H9 (cell line): ENCODE data around the gene ALAS1. TPM values are rescaled to one million over a fixed set of nuclear protein-coding genes. Genes with fewer than 3 reads are reported as not detected.

Experiments
- DNase-seq: peaks from one replicate; pipeline ENCODE4 v3.0.0-alpha.2; 2017
- H2AFZ ChIP-seq: one replicate; pipeline ENCODE4 v1.6.1; 2013; ENCODE audit warnings: mild to moderate bottlenecking, low read length, control low read depth, moderate library complexity
- H2AK5ac ChIP-seq: 2 replicates; pipeline ENCODE4 v1.6.1; 2013; ENCODE audit warnings: low read length, control low read depth, mixed read lengths; ENCODE audit not compliant: insufficient read length
- H2BK120ac ChIP-seq: one replicate; pipeline ENCODE4 v1.6.1; 2013; ENCODE audit warnings: low read depth, mild to moderate bottlenecking, low read length, control low read depth, inconsistent platforms; ENCODE audit not compliant: poor library complexity, severe bottlenecking
- H2BK12ac ChIP-seq: 2 replicates; pipeline ENCODE4 v1.6.1; 2013; ENCODE audit warnings: low read length, control low read depth, mixed read lengths, low read depth; ENCODE audit not compliant: insufficient read length
- H2BK15ac ChIP-seq: 2 replicates; pipeline ENCODE4 v1.6.1; 2013; ENCODE audit warnings: low read depth, low read length, control low read depth
- H2BK20ac ChIP-seq: one replicate; pipeline ENCODE4 v1.6.1; 2013; ENCODE audit warnings: low read depth, mild to moderate bottlenecking, low read length, control low read depth, inconsistent platforms; ENCODE audit not compliant: poor library complexity, severe bottlenecking
- H2BK5ac ChIP-seq: 2 replicates; pipeline ENCODE4 v1.6.1; 2013; ENCODE audit warnings: low read length, control low read depth, mixed read lengths; ENCODE audit not compliant: insufficient read length
- H3K14ac ChIP-seq: 2 replicates; pipeline ENCODE4 v1.6.1; 2013; ENCODE audit warnings: low read length, control low read depth; ENCODE audit not compliant: insufficient read depth
- H3K18ac ChIP-seq: 2 replicates; pipeline ENCODE4 v1.6.1; 2013; ENCODE audit warnings: low read depth, mild to moderate bottlenecking, mixed read lengths, low read length, control low read depth; ENCODE audit not compliant: insufficient read length
- H3K23ac ChIP-seq: 2 replicates; pipeline ENCODE4 v1.6.1; 2013; ENCODE audit warnings: low read length, control low read depth, mixed read lengths, low read depth; ENCODE audit not compliant: insufficient read length
- H3K23me2 ChIP-seq: 2 replicates; pipeline ENCODE4 v1.6.1; 2013; ENCODE audit warnings: low read depth, mild to moderate bottlenecking, mixed read lengths, low read length, control low read depth; ENCODE audit not compliant: insufficient read length, poor library complexity, severe bottlenecking
- H3K27ac ChIP-seq: 2 replicates; pipeline ENCODE4 v1.5.1; 2013; ENCODE audit warnings: low read length, control low read depth, mixed read lengths, low read depth; ENCODE audit not compliant: insufficient read length
- H3K27me3 ChIP-seq: 2 replicates; pipeline ENCODE4 v1.6.1; 2013; ENCODE audit warnings: low read length, control low read depth, inconsistent platforms; ENCODE audit not compliant: insufficient read depth
- H3K4ac ChIP-seq: 2 replicates; pipeline ENCODE4 v1.6.1; 2013; ENCODE audit warnings: low read depth, mild to moderate bottlenecking, control low read depth, inconsistent platforms, low read length, moderate library complexity
- H3K4me1 ChIP-seq: 2 replicates; pipeline ENCODE4 v1.6.1; 2013; ENCODE audit warnings: low read length, control low read depth, inconsistent platforms; ENCODE audit not compliant: insufficient read depth
- H3K4me2 ChIP-seq: 2 replicates; pipeline ENCODE4 v1.6.1; 2013; ENCODE audit warnings: low read length, control low read depth, mixed read lengths; ENCODE audit not compliant: insufficient read length, insufficient read depth
- H3K56ac ChIP-seq: 2 replicates; pipeline ENCODE4 v1.6.1; 2013; ENCODE audit warnings: low read depth, mild to moderate bottlenecking, mixed read lengths, low read length, control low read depth; ENCODE audit not compliant: insufficient read length
- H3K79me1 ChIP-seq: 2 replicates; pipeline ENCODE4 v1.6.1; 2013; ENCODE audit warnings: low read depth, mild to moderate bottlenecking, moderate library complexity, low read length, control low read depth, inconsistent platforms; ENCODE audit not compliant: insufficient read depth, poor library complexity, severe bottlenecking
- H3K79me2 ChIP-seq: 2 replicates; pipeline ENCODE4 v1.6.1; 2013; ENCODE audit warnings: low read length, control low read depth, inconsistent platforms; ENCODE audit not compliant: insufficient read depth
- H3K9ac ChIP-seq: 2 replicates; pipeline ENCODE4 v1.6.1; 2013; ENCODE audit warnings: low read length, control low read depth, mixed read lengths; ENCODE audit not compliant: insufficient read length; ENCODE audit errors: extremely low read depth
- H3K9me3 ChIP-seq: one replicate; pipeline ENCODE4 v1.6.1; 2013; ENCODE audit warnings: low read depth, low read length, inconsistent platforms; ENCODE audit not compliant: control insufficient read depth
- H3T11ph ChIP-seq: one replicate; pipeline ENCODE4 v1.6.1; 2013; ENCODE audit warnings: mild to moderate bottlenecking, low read length, control low read depth, inconsistent platforms
- H4K20me1 ChIP-seq: one replicate; pipeline ENCODE4 v1.6.1; 2013; ENCODE audit not compliant: control insufficient read depth, insufficient read length, insufficient read depth
- H4K5ac ChIP-seq: 2 replicates; pipeline ENCODE4 v1.6.1; 2013; ENCODE audit warnings: low read depth, mild to moderate bottlenecking, mixed read lengths, low read length, control low read depth; ENCODE audit not compliant: insufficient read length
- H4K8ac ChIP-seq: replicated peaks from 2 replicates; pipeline ENCODE4 v1.6.1; 2013; ENCODE audit warnings: low read length, control low read depth, mixed read lengths, low read depth; ENCODE audit not compliant: insufficient read length
- H4K91ac ChIP-seq: 2 replicates; pipeline ENCODE4 v1.6.1; 2013; ENCODE audit warnings: low read depth, mild to moderate bottlenecking, moderate library complexity, mixed read lengths, low read length, control low read depth; ENCODE audit not compliant: insufficient read length
- H3K27ac Mint-ChIP-seq, 3 experiments: 2 replicates in 2 of 3; 3 replicates in 1 of 3; pipeline ENCODE4 v1.8.0; 2020 to 2021; ENCODE audit warnings: mixed read lengths in 3 of 3, mild to moderate bottlenecking in 1 of 3, moderate library complexity in 1 of 3
- H3K27me3 Mint-ChIP-seq: 2 replicates; pipeline ENCODE4 v1.8.0; 2021; ENCODE audit warnings: low read depth, mild to moderate bottlenecking, moderate library complexity, mixed read lengths
- H3K36me3 Mint-ChIP-seq, 3 experiments: 2 replicates in 2 of 3; 3 replicates in 1 of 3; pipeline ENCODE4 v1.8.0; 2020 to 2021; ENCODE audit warnings: low read depth in 3 of 3, mixed read lengths in 3 of 3; ENCODE audit not compliant: insufficient read depth in 1 of 3
- H3K4me1 Mint-ChIP-seq, 2 experiments: 2 replicates each; pipeline ENCODE4 v1.8.0; 2020; ENCODE audit warnings: mixed read lengths in 2 of 2
- H3K4me3 Mint-ChIP-seq, 2 experiments: 2 replicates in 1 of 2; 3 replicates in 1 of 2; pipeline ENCODE4 v1.8.0; 2020 to 2021; ENCODE audit warnings: mild to moderate bottlenecking in 2 of 2, mixed read lengths in 2 of 2, moderate library complexity in 1 of 2
- H3K9me3 Mint-ChIP-seq, 2 experiments: 2 replicates in 1 of 2; 3 replicates in 1 of 2; pipeline ENCODE4 v1.8.0; 2020; ENCODE audit warnings: mild to moderate bottlenecking in 2 of 2, mixed read lengths in 2 of 2, moderate library complexity in 1 of 2
- CTCF ChIP-seq: fragments of 200-600 bp; sonication (generic); conservative IDR thresholded peaks from 3 replicates; pipeline ENCODE4 v1.8.0; 2021; ENCODE audit warnings: antibody characterized with exemption, mild to moderate bottlenecking
- WGBS: extraction: QIAGEN DNeasy Blood & Tissue Kit; methylation state at CpG from one replicate; pipeline ENCODE4 v1.1.7; 2013; ENCODE audit warnings: missing lambda C conversion rate, low lambda C conversion rate, mixed read lengths; ENCODE audit not compliant: insufficient read length; ENCODE audit errors: extremely low coverage; 5-methylcytosine and 5-hydroxymethylcytosine counted together
- total RNA-seq: library from RNA; stranded (reverse); gene quantifications from 2 replicates; pipeline ENCODE4 v1.2.1, GENCODE V29; 2021

Gene ALAS1
- total RNA-seq, 1 experiment from 2014 or later = 39.1 TPM

DNA sequence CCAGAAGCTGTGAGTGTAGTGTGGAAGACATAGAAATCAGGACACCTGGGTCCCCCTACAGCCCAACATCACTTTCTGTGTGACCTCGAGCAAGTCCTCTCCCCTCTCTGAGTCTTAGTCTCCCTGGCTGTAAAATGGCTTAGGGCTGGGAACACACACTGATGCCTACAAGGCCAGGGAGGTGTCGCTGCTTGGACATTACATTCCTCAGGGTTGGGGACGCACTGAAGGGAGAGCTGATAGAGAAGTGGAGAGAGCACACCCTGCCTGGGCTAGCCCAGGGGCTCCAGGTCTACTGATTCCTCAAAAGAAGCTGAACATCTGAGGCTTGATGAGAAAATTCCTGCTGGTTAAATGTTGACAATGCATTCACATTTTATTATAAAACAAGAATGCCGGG is 6.3 kb upstream of the ALAS1 start:
- no peak overlapping the region for H2BK5ac ChIP-seq
- H3K36me3 Mint-ChIP-seq = no peaks in the 10 kb centered on the region
- peak overlapping the region in 1 of 3 experiments; percentile 55; a peak in 1 of 7 replicates for H3K27ac Mint-ChIP-seq
- H3T11ph ChIP-seq = no peak overlapping the region
- H3K23me2 ChIP-seq = no peaks in the 10 kb centered on the region
- no peak overlapping the region for H3K4ac ChIP-seq
- H3K9ac ChIP-seq = no peak overlapping the region
- H4K5ac ChIP-seq = no peak overlapping the region
- H4K20me1 ChIP-seq = no peaks in the 10 kb centered on the region
- no peak overlapping the region for H2BK15ac ChIP-seq
- no peak overlapping the region for H3K23ac ChIP-seq
- no peaks in the 10 kb centered on the region for H3K4me1 ChIP-seq
- H3K4me2 ChIP-seq = no peak overlapping the region
- peaks cover 3 to 9% of the 10 kb centered on the region in 2 experiments; a peak in 3 of 4 replicates for H3K4me1 Mint-ChIP-seq
- H3K27me3 Mint-ChIP-seq = peaks cover 12% of the 10 kb centered on the region
- H2BK20ac ChIP-seq = no peak overlapping the region
- H2AFZ ChIP-seq = no peak overlapping the region
- no peak overlapping the region for H4K8ac ChIP-seq
- H3K56ac ChIP-seq = no peak overlapping the region
- WGBS = no CpG with 5 or more reads among the region's 4 CpGs
- H3K14ac ChIP-seq = no peak overlapping the region
- H3K79me2 ChIP-seq = no peaks in the 10 kb centered on the region
- H3K9me3 Mint-ChIP-seq = no peaks in the 10 kb centered on the region
- H3K18ac ChIP-seq = no peak overlapping the region
- H4K91ac ChIP-seq = no peak overlapping the region
- H2AK5ac ChIP-seq = no peak overlapping the region
- H2BK120ac ChIP-seq = no peak overlapping the region
- no peaks in the 10 kb centered on the region for H3K9me3 ChIP-seq
- H2BK12ac ChIP-seq = no peak overlapping the region
- no peak for TF ChIP-seq CTCF
- H3K79me1 ChIP-seq = no peaks in the 10 kb centered on the region
- no peak for DNase-seq
- H3K4me3 Mint-ChIP-seq = no peak overlapping the region
- no peak overlapping the region for H3K27ac ChIP-seq
- no peaks in the 10 kb centered on the region; the same call in 1 of the 2 replicates for H3K27me3 ChIP-seq
